SK-N-SH treated with all-trans-retinoic acid at 6 μM for 48 hours (cell line): ENCODE data around the gene VGLL1.

Experiments
- ATAC-seq: fragments of 200-7000 bp; cut with Tn5 transposase; 3 replicates; pipeline ENCODE4 v1.9.1; 2020; ENCODE audit warnings: mild to moderate bottlenecking, moderate library complexity
- ARNTL ChIP-seq: fragments of 450-650 bp; formaldehyde crosslinking; IDR thresholded peaks from 2 replicates; pipeline ENCODE4 v1.5.0; 2020; ENCODE audit warnings: low read depth, mild to moderate bottlenecking, moderate library complexity, borderline replicate concordance
- BACH2 ChIP-seq: fragments of 250-450 bp; sonication (Bioruptor Pico); IDR thresholded peaks from 2 replicates; pipeline ENCODE4 v1.9.0; 2021; ENCODE audit warnings: mild to moderate bottlenecking, borderline replicate concordance
- CSDC2 ChIP-seq: fragments of 250-450 bp; sonication (Bioruptor Pico); IDR thresholded peaks from 2 replicates; pipeline ENCODE4 v1.5.0; 2020; ENCODE audit warnings: mild to moderate bottlenecking, moderate library complexity
- ESRRG ChIP-seq: fragments of 250-450 bp; sonication (Bioruptor Pico); IDR thresholded peaks from 2 replicates; pipeline ENCODE4 v1.6.1; 2021; ENCODE audit warnings: mild to moderate bottlenecking
- GLIS3 ChIP-seq: fragments of 250-450 bp; sonication (Bioruptor Pico); IDR thresholded peaks from 2 replicates; pipeline ENCODE4 v1.5.0; 2020; ENCODE audit warnings: mild to moderate bottlenecking, moderate library complexity
- ISL1 ChIP-seq: fragments of 250-450 bp; sonication (Bioruptor Pico); IDR thresholded peaks from 2 replicates; pipeline ENCODE4 v2.1.2; 2022; ENCODE audit warnings: mild to moderate bottlenecking, moderate library complexity
- OSR1 ChIP-seq: fragments of 250-450 bp; sonication (Bioruptor Pico); IDR thresholded peaks from 2 replicates; pipeline ENCODE4 v1.8.0; 2022; ENCODE audit warnings: moderate library complexity, mild to moderate bottlenecking, inconsistent platforms
- PPARA ChIP-seq: fragments of 250-450 bp; sonication (Bioruptor Pico); IDR thresholded peaks from 2 replicates; pipeline ENCODE4 v1.5.0; 2020; ENCODE audit warnings: mild to moderate bottlenecking, borderline replicate concordance
- RARB ChIP-seq: fragments of 250-450 bp; sonication (Bioruptor Pico); IDR thresholded peaks from 2 replicates; pipeline ENCODE4 v1.8.0; 2021; ENCODE audit warnings: mild to moderate bottlenecking, moderate library complexity
- SNAI2 ChIP-seq: fragments of 250-450 bp; sonication (Bioruptor Pico); IDR thresholded peaks from 2 replicates; pipeline ENCODE4 v1.5.0; 2020; ENCODE audit warnings: mild to moderate bottlenecking, moderate library complexity
- TCF4 ChIP-seq: fragments of 250-450 bp; sonication (Bioruptor Pico); IDR thresholded peaks from 2 replicates; pipeline ENCODE4 v1.8.0; 2021; ENCODE audit warnings: mild to moderate bottlenecking, moderate library complexity, borderline replicate concordance
- TOX ChIP-seq: fragments of 250-450 bp; sonication (Bioruptor Pico); IDR thresholded peaks from 2 replicates; pipeline ENCODE4 v1.8.0; 2021; ENCODE audit warnings: mild to moderate bottlenecking, moderate library complexity, borderline replicate concordance
- ZC3H10 ChIP-seq: fragments of 250-450 bp; sonication (Bioruptor Pico); IDR thresholded peaks from 2 replicates; pipeline ENCODE4 v1.5.1; 2021; ENCODE audit warnings: mild to moderate bottlenecking, moderate library complexity
- ZFP3 ChIP-seq: fragments of 250-450 bp; sonication (Bioruptor Pico); IDR thresholded peaks from 2 replicates; pipeline ENCODE4 v1.5.0; 2020; ENCODE audit warnings: mild to moderate bottlenecking, moderate library complexity
- ZFP30 ChIP-seq: fragments of 450-650 bp; formaldehyde crosslinking; IDR thresholded peaks from 2 replicates; pipeline ENCODE4 v1.5.0; 2022; ENCODE audit warnings: mild to moderate bottlenecking, moderate library complexity
- ZNF565 ChIP-seq: fragments of 450-650 bp; formaldehyde crosslinking; conservative IDR thresholded peaks from 2 replicates; pipeline ENCODE4 v1.5.0; 2020; ENCODE audit warnings: low read depth, mild to moderate bottlenecking, moderate library complexity
- ZNF70 ChIP-seq: fragments of 450-650 bp; formaldehyde crosslinking; IDR thresholded peaks from 2 replicates; pipeline ENCODE4 v1.5.0; 2020; ENCODE audit warnings: mild to moderate bottlenecking, moderate library complexity
- ZNF8 ChIP-seq: fragments of 450-650 bp; formaldehyde crosslinking; IDR thresholded peaks from 2 replicates; pipeline ENCODE4 v1.5.0; 2020; ENCODE audit warnings: mild to moderate bottlenecking, moderate library complexity
- TF ChIP-seq, protein P1 (sequence below): fragments of 250-450 bp; sonication (Bioruptor Pico); IDR thresholded peaks from 2 replicates; pipeline ENCODE4 v1.8.0; 2021; ENCODE audit warnings: low read depth, mild to moderate bottlenecking, moderate library complexity, borderline replicate concordance
- TF ChIP-seq, protein P2 (sequence below): fragments of 250-450 bp; sonication (Bioruptor Pico); IDR thresholded peaks from 2 replicates; pipeline ENCODE4 v1.5.1; 2020; ENCODE audit warnings: low read depth, mild to moderate bottlenecking, moderate library complexity
- TF ChIP-seq, protein P3 (sequence below): fragments of 250-450 bp; sonication (Bioruptor Pico); IDR thresholded peaks from 2 replicates; pipeline ENCODE4 v1.5.0; 2020; ENCODE audit warnings: mild to moderate bottlenecking, moderate library complexity
- TF ChIP-seq, protein P4 (sequence below): fragments of 250-450 bp; sonication (Bioruptor Pico); IDR thresholded peaks from 2 replicates; pipeline ENCODE4 v1.8.0; 2020; ENCODE audit warnings: mild to moderate bottlenecking, moderate library complexity, borderline replicate concordance

Gene VGLL1

DNA sequence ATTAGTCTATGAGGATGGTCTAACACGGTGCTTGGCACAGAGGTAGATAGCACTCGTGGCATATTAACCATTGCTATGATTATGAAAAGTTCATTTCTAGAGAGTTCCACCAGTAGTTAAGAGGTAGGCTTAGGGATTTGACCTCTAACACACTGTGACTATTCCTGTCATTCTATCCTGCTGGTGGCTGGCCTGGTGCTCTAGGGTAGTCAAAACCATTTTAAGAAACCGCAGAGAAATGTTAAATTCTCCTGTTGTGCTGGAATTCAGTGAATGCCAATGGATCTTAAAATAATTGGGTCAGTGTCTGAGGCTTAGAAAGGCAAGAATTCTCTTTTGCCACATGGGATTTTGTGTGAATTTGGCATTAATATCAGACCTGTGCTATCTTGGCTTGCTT is 53.9 kb downstream of the VGLL1 start:
- TF ChIP-seq ZNF565 (CRISPR knock-in tag) (no peak), CSDC2 (no peak), ZNF8 (CRISPR knock-in tag) (no peak), ZNF70 (no peak), BACH2 (CRISPR knock-in tag) (no peak), RARB (CRISPR knock-in tag) (no peak), ZFP30 (CRISPR knock-in tag) (no peak), ARNTL (CRISPR knock-in tag) (no peak), SNAI2 (CRISPR knock-in tag) (no peak), TOX (CRISPR knock-in tag) (no peak), GLIS3 (CRISPR knock-in tag) (no peak), TCF4 (no peak)
- TF ChIP-seq, protein P1, sequence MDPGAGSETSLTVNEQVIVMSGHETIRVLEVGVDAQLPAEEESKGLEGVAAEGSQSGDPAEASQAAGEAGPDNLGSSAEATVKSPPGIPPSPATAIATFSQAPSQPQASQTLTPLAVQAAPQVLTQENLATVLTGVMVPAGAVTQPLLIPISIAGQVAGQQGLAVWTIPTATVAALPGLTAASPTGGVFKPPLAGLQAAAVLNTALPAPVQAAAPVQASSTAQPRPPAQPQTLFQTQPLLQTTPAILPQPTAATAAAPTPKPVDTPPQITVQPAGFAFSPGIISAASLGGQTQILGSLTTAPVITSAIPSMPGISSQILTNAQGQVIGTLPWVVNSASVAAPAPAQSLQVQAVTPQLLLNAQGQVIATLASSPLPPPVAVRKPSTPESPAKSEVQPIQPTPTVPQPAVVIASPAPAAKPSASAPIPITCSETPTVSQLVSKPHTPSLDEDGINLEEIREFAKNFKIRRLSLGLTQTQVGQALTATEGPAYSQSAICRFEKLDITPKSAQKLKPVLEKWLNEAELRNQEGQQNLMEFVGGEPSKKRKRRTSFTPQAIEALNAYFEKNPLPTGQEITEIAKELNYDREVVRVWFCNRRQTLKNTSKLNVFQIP (CRISPR knock-in tag), result no peak
- TF ChIP-seq, protein P2, sequence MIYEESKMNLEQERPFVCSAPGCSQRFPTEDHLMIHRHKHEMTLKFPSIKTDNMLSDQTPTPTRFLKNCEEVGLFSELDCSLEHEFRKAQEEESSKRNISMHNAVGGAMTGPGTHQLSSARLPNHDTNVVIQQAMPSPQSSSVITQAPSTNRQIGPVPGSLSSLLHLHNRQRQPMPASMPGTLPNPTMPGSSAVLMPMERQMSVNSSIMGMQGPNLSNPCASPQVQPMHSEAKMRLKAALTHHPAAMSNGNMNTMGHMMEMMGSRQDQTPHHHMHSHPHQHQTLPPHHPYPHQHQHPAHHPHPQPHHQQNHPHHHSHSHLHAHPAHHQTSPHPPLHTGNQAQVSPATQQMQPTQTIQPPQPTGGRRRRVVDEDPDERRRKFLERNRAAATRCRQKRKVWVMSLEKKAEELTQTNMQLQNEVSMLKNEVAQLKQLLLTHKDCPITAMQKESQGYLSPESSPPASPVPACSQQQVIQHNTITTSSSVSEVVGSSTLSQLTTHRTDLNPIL (CRISPR knock-in tag), result no peak
- TF ChIP-seq, all 23 proteins: peak for 0
- ATAC-seq, result no peak

DNA sequence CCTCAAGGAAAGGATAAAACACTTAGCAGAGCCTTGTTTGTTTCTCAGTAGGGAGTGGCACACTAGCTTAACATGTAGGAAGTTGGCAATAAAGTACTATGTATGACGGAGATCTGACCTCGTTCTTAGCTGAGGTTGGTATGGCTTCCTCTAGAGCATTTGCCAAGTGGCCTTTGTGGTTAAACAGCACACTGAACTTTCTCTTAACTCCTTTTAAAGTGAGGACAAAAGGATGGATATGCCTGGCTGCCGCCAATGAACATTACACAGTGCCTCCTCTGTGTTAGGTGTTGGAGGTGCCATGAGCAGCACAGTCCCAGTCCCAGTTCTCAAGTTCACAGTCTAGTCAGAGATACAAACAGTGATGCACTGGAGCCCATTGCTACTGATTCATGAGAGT is 54.4 kb downstream of the VGLL1 start:
- TF ChIP-seq RARB (CRISPR knock-in tag) (no peak), SNAI2 (CRISPR knock-in tag) (no peak), ESRRG (no peak), OSR1 (CRISPR knock-in tag) (no peak), TOX (CRISPR knock-in tag) (no peak), PPARA (CRISPR knock-in tag) (no peak)
- no peak for ATAC-seq

DNA sequence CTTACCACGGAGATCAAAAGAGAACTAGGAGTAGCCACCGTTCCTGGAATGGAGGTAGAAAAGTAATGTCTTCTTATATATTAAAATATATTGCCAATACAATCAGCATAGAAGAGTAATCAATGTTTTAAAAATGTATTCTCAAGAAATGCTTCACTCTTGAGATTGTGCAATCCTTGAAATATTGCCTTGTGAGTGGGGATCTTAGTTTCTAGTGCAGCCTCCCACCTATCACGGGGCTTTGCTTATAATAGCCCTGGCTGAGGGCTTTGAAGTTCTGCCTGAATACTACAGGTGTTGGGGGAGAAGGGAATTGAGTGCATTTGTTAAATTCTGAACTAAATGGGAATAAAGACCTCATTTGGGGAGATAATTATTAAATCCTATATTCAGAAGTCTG is 55.5 kb downstream of the VGLL1 start:
- TF ChIP-seq PPARA (CRISPR knock-in tag) (no peak), RARB (CRISPR knock-in tag) (no peak), BACH2 (CRISPR knock-in tag) (no peak), TCF4 (no peak), ZNF70 (no peak), ARNTL (CRISPR knock-in tag) (no peak), SNAI2 (CRISPR knock-in tag) (no peak), ZNF565 (CRISPR knock-in tag) (no peak), OSR1 (CRISPR knock-in tag) (no peak), ZC3H10 (no peak), TOX (CRISPR knock-in tag) (no peak), ZFP30 (CRISPR knock-in tag) (no peak), ZFP3 (CRISPR knock-in tag) (no peak), ISL1 (no peak), CSDC2 (no peak), GLIS3 (CRISPR knock-in tag) (no peak), ZNF8 (CRISPR knock-in tag) (no peak)
- TF ChIP-seq, protein P3, sequence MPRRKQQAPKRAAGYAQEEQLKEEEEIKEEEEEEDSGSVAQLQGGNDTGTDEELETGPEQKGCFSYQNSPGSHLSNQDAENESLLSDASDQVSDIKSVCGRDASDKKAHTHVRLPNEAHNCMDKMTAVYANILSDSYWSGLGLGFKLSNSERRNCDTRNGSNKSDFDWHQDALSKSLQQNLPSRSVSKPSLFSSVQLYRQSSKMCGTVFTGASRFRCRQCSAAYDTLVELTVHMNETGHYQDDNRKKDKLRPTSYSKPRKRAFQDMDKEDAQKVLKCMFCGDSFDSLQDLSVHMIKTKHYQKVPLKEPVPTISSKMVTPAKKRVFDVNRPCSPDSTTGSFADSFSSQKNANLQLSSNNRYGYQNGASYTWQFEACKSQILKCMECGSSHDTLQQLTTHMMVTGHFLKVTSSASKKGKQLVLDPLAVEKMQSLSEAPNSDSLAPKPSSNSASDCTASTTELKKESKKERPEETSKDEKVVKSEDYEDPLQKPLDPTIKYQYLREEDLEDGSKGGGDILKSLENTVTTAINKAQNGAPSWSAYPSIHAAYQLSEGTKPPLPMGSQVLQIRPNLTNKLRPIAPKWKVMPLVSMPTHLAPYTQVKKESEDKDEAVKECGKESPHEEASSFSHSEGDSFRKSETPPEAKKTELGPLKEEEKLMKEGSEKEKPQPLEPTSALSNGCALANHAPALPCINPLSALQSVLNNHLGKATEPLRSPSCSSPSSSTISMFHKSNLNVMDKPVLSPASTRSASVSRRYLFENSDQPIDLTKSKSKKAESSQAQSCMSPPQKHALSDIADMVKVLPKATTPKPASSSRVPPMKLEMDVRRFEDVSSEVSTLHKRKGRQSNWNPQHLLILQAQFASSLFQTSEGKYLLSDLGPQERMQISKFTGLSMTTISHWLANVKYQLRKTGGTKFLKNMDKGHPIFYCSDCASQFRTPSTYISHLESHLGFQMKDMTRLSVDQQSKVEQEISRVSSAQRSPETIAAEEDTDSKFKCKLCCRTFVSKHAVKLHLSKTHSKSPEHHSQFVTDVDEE, result no peak
- TF ChIP-seq, protein P2 (CRISPR knock-in tag), result no peak
- TF ChIP-seq, protein P4, sequence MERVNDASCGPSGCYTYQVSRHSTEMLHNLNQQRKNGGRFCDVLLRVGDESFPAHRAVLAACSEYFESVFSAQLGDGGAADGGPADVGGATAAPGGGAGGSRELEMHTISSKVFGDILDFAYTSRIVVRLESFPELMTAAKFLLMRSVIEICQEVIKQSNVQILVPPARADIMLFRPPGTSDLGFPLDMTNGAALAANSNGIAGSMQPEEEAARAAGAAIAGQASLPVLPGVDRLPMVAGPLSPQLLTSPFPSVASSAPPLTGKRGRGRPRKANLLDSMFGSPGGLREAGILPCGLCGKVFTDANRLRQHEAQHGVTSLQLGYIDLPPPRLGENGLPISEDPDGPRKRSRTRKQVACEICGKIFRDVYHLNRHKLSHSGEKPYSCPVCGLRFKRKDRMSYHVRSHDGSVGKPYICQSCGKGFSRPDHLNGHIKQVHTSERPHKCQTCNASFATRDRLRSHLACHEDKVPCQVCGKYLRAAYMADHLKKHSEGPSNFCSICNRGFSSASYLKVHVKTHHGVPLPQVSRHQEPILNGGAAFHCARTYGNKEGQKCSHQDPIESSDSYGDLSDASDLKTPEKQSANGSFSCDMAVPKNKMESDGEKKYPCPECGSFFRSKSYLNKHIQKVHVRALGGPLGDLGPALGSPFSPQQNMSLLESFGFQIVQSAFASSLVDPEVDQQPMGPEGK, result no peak
- TF ChIP-seq, all 23 proteins: peak for 0
- ATAC-seq, result no peak
